GM12874 (cell line): ENCODE measurements around the gene NLGN2.
A peak's percentile ranks its signal among the peaks of the same experiment; 100 is the strongest.

Experiments
- CTCF ChIP-seq: IDR thresholded peaks from 2 replicates; pipeline ENCODE4 v1.5.1; 2011; ENCODE audit warnings: low read depth, mild to moderate bottlenecking, control low read depth, low read length, moderate library complexity; ENCODE audit not compliant: insufficient read depth

NLGN2 gene

GRCh38 chr17:7427549-7427948 is 19.9 kb downstream of the NLGN2 start:
- no peak for TF ChIP-seq CTCF

DNA sequence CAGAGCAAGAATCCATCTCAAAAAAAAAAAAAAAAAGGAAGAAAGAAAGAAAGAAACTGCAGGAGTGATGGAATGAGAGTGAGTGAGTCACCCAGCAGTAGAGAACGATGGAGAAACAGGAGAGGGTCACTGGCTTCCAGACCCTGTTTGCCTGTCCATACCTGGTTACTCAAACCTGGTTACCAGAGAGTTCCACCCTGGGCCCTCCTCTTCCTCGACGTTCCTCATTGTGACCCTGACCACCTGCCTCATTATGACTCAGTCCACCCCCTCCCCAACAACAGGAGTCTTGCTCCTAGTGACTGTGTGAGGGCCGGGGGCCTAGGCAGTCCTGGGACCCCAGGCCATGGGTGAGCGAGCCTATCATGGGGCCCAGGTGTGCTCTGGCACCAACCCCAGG is 20.9 kb downstream of the NLGN2 start, which contains the start of gene SPEM3:
SPEM3 (plus strand) TSS at position 301 of the 400 bp plus-strand sequence; CDS start at position 347, 46 bp downstream.
- no peak for TF ChIP-seq CTCF

DNA sequence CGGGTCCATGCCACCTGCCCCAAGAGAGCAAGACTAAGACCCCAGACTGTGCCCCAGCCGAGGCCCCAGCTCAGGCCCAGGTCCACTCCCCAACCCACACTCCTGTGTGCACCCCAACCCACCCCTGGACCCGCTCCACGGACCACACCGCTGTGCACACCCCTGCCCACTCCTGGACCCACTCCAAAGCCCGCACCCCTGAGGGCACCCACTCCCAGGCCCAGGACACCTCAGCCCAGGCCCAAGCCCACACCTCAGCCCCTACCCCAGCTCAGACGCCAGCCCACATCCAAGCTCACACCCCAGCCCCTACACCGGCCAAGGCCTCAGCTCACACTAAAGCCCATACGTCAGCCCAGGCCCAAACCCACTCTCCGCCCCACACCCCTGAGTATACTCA is 22.1 kb downstream of the NLGN2 start:
- no peak for TF ChIP-seq CTCF

DNA sequence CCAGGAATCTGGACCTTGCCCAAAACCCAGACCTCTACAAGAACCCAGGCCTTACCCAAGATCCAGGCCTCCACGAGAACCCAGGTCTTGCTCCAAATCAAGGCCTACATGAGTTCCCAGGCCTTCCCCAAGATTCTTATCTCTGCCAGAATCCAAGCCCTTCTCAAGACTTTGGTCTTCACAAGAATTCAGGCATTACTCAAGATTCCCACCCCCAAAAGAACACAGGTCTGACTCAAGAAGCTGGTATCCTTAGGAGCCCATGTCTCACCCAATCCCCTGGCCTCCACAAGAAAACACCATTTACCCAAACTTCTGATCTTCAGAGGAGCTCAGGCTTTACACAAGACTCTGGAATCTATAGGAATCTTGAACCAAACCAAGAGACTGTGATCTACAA is 23.6 kb downstream of the NLGN2 start:
- no peak for TF ChIP-seq CTCF

DNA sequence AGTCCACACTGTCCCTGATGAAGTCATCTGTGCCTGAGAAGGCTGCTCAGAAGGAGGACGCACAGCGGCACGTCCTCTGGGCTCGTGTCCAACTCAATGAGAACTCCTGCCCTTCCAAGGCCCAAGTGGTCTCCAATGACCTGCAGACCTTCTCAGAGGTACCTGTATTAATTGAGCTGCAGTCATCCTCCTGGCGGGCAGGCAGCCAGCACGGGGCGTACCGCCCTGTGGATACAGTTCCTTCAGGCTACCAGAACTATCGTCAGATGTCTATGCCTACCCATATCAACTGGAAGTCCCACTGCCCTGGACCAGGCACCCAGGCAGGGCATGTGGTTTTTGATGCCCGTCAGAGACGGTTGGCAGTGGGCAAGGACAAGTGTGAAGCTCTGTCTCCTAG is 24.7 kb downstream of the NLGN2 start:
- TF ChIP-seq CTCF, result no peak

DNA sequence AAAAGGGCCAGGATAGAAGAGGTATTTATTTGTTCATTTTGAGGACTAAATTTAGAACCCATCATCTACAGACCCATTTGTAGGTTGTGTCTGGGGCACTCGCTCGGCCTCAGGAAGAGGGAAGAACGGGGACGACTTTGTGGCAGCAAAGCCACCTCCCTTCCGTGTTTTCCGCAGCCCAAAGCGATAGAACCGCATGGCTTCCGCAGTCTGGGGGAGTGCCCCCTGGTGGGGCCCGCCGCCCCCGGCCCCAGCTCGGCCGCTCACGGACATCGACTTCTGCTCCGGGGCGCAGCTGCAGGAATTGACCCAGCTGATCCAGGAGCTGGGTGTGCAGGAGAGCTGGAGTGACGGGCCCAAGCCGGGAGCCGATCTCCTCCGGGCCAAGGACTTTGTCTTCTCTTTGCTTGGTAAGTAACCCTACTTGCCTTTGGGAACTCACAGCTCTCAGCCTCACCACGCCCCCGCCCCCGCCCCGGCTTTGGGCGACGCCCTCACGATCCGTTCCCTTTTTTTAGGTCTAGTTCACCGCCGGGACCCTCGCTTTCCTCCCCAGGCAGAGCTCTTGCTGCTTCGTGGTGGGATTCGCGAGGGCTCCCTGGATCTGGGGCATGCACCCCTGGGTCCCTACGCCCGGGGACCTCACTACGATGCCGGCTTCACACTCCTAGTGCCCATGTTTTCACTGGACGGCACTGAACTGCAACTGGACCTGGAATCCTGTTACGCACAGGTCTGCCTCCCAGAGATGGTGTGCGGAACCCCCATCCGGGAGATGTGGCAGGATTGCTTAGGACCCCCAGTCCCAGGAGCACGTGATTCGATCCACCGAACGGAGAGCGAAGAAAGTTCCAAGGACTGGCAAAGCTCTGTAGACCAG is 28.3 kb downstream of the NLGN2 start:
- peak; percentile 49 for TF ChIP-seq CTCF

GRCh38 chr17:7436556-7437368 is 29.1 kb downstream of the NLGN2 start:
- TF ChIP-seq CTCF, result peak; percentile 90
